Activated gamma-delta T cell (primary cell): Measurements from ENCODE around the gene LIN7B.
A peak's percentile ranks its signal among the peaks of the same experiment; 100 is the strongest.
"Not testable (repeated sequence)": the region's sequence is repeated elsewhere in the genome, so short reads cannot be mapped to it uniquely, and the experiment has no call there.

ENCODE experiments used
- DNase-seq: peaks from one replicate; lab custom pipeline; 2025; lab: John Stamatoyannopoulos, UW
- total RNA-seq, 2 donors: gene quantifications; one replicate each; lab custom pipeline; 2026; lab: John Stamatoyannopoulos, UW

Gene LIN7B
- total RNA-seq, result 6.6 to 8.2 reads per million in 2 donors

GRCh38 chr19:49113762-49114629 is at the start of gene LIN7B:
Gene LIN7B, plus strand, starts transcription at chr19:49114370. Its CDS starts 35 bp downstream, at chr19:49114405.
- peak; percentile 63 for DNase-seq

- DNase-seq, result no peak
Observed at GRCh38 chr19:49064768-49065611, 49.2 kb upstream of the LIN7B start, which contains the start of gene NTF4. Gene NTF4, minus strand, starts transcription at chr19:49064818. Its CDS starts 2,821 bp downstream, at chr19:49061997.

- DNase-seq, result no peak
Observed at GRCh38 chr19:49065905-49066512, 48.2 kb upstream of the LIN7B start.

- no peak for DNase-seq
Observed at GRCh38 chr19:49067554-49067953, 46.6 kb upstream of the LIN7B start.

GRCh38 chr19:49069026-49069425 is 45.1 kb upstream of the LIN7B start:
- no peak for DNase-seq

GRCh38 chr19:49070416-49070815 is 43.8 kb upstream of the LIN7B start:
- no peak for DNase-seq

- DNase-seq, result no peak
Observed at GRCh38 chr19:49071860-49072547, 42.2 kb upstream of the LIN7B start.

- DNase-seq, result no peak
Observed at GRCh38 chr19:49073514-49074378, 40.4 kb upstream of the LIN7B start.

- not testable (repeated sequence) for DNase-seq
Observed at GRCh38 chr19:49074869-49075268, 39.3 kb upstream of the LIN7B start.

- DNase-seq, result no peak
Observed at GRCh38 chr19:49080392-49080791, 33.8 kb upstream of the LIN7B start.

GRCh38 chr19:49081273-49081672 is 32.9 kb upstream of the LIN7B start:
- no peak for DNase-seq

GRCh38 chr19:49084206-49085019 is 29.8 kb upstream of the LIN7B start:
- no peak for DNase-seq

GRCh38 chr19:49085020-49085867 is 28.9 kb upstream of the LIN7B start, which contains the start of gene SNRNP70:
Gene SNRNP70, plus strand, starts transcription at chr19:49085451. Its CDS starts 964 bp downstream, at chr19:49086415.
- peak; percentile 100 for DNase-seq

GRCh38 chr19:49085868-49086232 is 28.3 kb upstream of the LIN7B start:
- DNase-seq, result no peak

- no peak for DNase-seq
Observed at GRCh38 chr19:49086296-49086695, 27.9 kb upstream of the LIN7B start.

GRCh38 chr19:49091391-49092038 is 22.7 kb upstream of the LIN7B start:
- DNase-seq, result no peak

- no peak for DNase-seq
Observed at GRCh38 chr19:49092686-49093085, 21.5 kb upstream of the LIN7B start.
